HEK293 (cell line): Measurements from ENCODE around the gene CNNM1.

Experiments used
- CTCF ChIA-PET: fragments of 350-600 bp; formaldehyde crosslinking; extraction: SDS; loops from one replicate; lab custom pipeline; 2021; ENCODE audit warnings: antibody characterized with exemption; lab: Yijun Ruan, JAX
- POLR2A ChIA-PET: fragments of 300-600 bp; formaldehyde crosslinking; extraction: SDS; loops from one replicate; lab custom pipeline; 2020; ENCODE audit warnings: antibody characterized with exemption, inconsistent platforms; lab: Yijun Ruan, JAX
- H3K27ac ChIP-seq: fragments of 200-500 bp; sonication (Bioruptor generic); 2 replicates; pipeline ENCODE4 v1.5.1; 2014; ENCODE audit warnings: low read depth, low read length, control low read depth, inconsistent platforms; ENCODE audit errors: extremely low read depth
- H3K36me3 ChIP-seq, 2 experiments: fragments of 200-500 bp in 1 of 2; sonication (Bioruptor generic) in 1 of 2; 1 replicate in 1 of 2; 2 replicates in 1 of 2; pipeline ENCODE4 v1.5.1; 2014 to 2017; ENCODE audit warnings: inconsistent platforms in 2 of 2, low read length in 2 of 2; ENCODE audit not compliant: control insufficient read depth in 2 of 2, insufficient read depth in 1 of 2
- H3K4me1 ChIP-seq: fragments of 200-500 bp; sonication (Bioruptor generic); 2 replicates; pipeline ENCODE4 v1.5.1; 2014; ENCODE audit warnings: mild to moderate bottlenecking, low read length, inconsistent platforms; ENCODE audit not compliant: control insufficient read depth, insufficient read depth
- H3K4me3 ChIP-seq: 2 replicates; pipeline ENCODE4 v1.5.1; 2011; ENCODE audit warnings: low read depth, mild to moderate bottlenecking, control low read depth, low read length, moderate library complexity
- H3K9me3 ChIP-seq: fragments of 200-500 bp; sonication (Bioruptor generic); 2 replicates; pipeline ENCODE4 v1.5.1; 2014; ENCODE audit warnings: low read depth, low read length, inconsistent platforms; ENCODE audit not compliant: control insufficient read depth, insufficient read depth
- KLF17 ChIP-seq: fragments of 450-650 bp; formaldehyde crosslinking; IDR thresholded peaks from 2 replicates; pipeline ENCODE4 v1.5.1; 2016; ENCODE audit warnings: missing biosample characterization, missing genetic modification characterization
- OSR2 ChIP-seq: fragments of 450-650 bp; formaldehyde crosslinking; IDR thresholded peaks from 2 replicates; pipeline ENCODE4 v1.5.1; 2016; ENCODE audit warnings: missing biosample characterization, missing genetic modification characterization
- PRDM4 ChIP-seq: fragments of 450-650 bp; formaldehyde crosslinking; IDR thresholded peaks from 2 replicates; pipeline ENCODE4 v1.5.1; 2017; ENCODE audit warnings: missing biosample characterization, missing genetic modification characterization
- ZBTB10 ChIP-seq: fragments of 450-650 bp; formaldehyde crosslinking; IDR thresholded peaks from 2 replicates; pipeline ENCODE4 v1.5.1; 2016; ENCODE audit warnings: missing biosample characterization, missing genetic modification characterization
- ZBTB17 ChIP-seq: fragments of 450-650 bp; formaldehyde crosslinking; IDR thresholded peaks from 2 replicates; pipeline ENCODE4 v1.5.1; 2016; ENCODE audit warnings: missing biosample characterization, missing genetic modification characterization
- ZNF157 ChIP-seq: fragments of 450-650 bp; formaldehyde crosslinking; IDR thresholded peaks from 2 replicates; pipeline ENCODE4 v1.5.1; 2016; ENCODE audit warnings: missing biosample characterization, missing genetic modification characterization
- ZNF18 ChIP-seq: fragments of 450-650 bp; formaldehyde crosslinking; IDR thresholded peaks from 2 replicates; pipeline ENCODE4 v1.5.1; 2016; ENCODE audit warnings: missing biosample characterization, missing genetic modification characterization
- ZNF280D ChIP-seq: fragments of 450-650 bp; formaldehyde crosslinking; IDR thresholded peaks from 2 replicates; pipeline ENCODE4 v1.5.1; 2016; ENCODE audit warnings: missing biosample characterization, missing genetic modification characterization
- ZNF404 ChIP-seq: fragments of 450-650 bp; formaldehyde crosslinking; IDR thresholded peaks from 2 replicates; pipeline ENCODE4 v1.5.1; 2017; ENCODE audit warnings: missing biosample characterization, missing genetic modification characterization
- ZNF623 ChIP-seq: fragments of 450-650 bp; formaldehyde crosslinking; IDR thresholded peaks from 2 replicates; pipeline ENCODE4 v1.5.1; 2016; ENCODE audit warnings: missing biosample characterization, missing genetic modification characterization
- ZNF776 ChIP-seq: fragments of 450-650 bp; formaldehyde crosslinking; IDR thresholded peaks from 2 replicates; pipeline ENCODE4 v1.5.0; 2017; ENCODE audit warnings: missing biosample characterization, missing genetic modification characterization, borderline replicate concordance
- ZNF791 ChIP-seq: fragments of 450-650 bp; formaldehyde crosslinking; IDR thresholded peaks from 2 replicates; pipeline ENCODE4 v1.5.1; 2016; ENCODE audit warnings: missing biosample characterization, missing genetic modification characterization
- ZNF792 ChIP-seq: fragments of 450-650 bp; formaldehyde crosslinking; IDR thresholded peaks from 2 replicates; pipeline ENCODE4 v1.5.1; 2016; ENCODE audit warnings: missing biosample characterization, missing genetic modification characterization

The CNNM1 gene

GRCh38 chr10:99318475-99318874, 10.7 kb upstream of the CNNM1 start:
- ChIA-PET CTCF (interaction anchor here (0.8 kb wide), 1 partner anchor 30 kb away, joined by 3 read pairs; no protein-coding TSS in a partner anchor), POLR2A (no interaction called here)
- H3K36me3 ChIP-seq = no peaks in the 10 kb centered on the region
- TF ChIP-seq ZNF18 (tag by site-specific recombination) = no peak
- TF ChIP-seq ZNF404 (tag by site-specific recombination) = no peak
- TF ChIP-seq OSR2 (tag by site-specific recombination) = no peak
- TF ChIP-seq KLF17 = no peak
- H3K4me1 ChIP-seq = no peaks in the 10 kb centered on the region
- no peaks in the 10 kb centered on the region for H3K9me3 ChIP-seq
- H3K27ac ChIP-seq = no peak overlapping the region
- H3K4me3 ChIP-seq = no peak overlapping the region

GRCh38 chr10:99325281-99325680, 3.9 kb upstream of the CNNM1 start:
- Histone ChIP-seq H3K4me1 (peaks cover 3% of the 10 kb centered on the region; the same call in 1 of the 2 replicates), H3K9me3 (no peaks in the 10 kb centered on the region), H3K4me3 (no peak overlapping the region), H3K36me3 (no peaks in the 10 kb centered on the region), H3K27ac (no peak overlapping the region)
- TF ChIP-seq ZNF623 (no peak), ZBTB17 (tag by site-specific recombination) (peak; percentile 68), PRDM4 (tag by site-specific recombination) (0 out of 2 replicates have a peak, but pooled peaks have one; percentile 24)
- ChIA-PET POLR2A (no interaction called here), CTCF (interaction anchor here (0.6 kb wide), 1 partner anchor 103 kb away, joined by 7 read pairs; no protein-coding TSS in a partner anchor)

GRCh38 chr10:99326871-99327270, 2.3 kb upstream of the CNNM1 start:
- Histone ChIP-seq H3K36me3 (no peaks in the 10 kb centered on the region), H3K9me3 (no peaks in the 10 kb centered on the region), H3K4me1 (peaks cover 11% of the 10 kb centered on the region), H3K4me3 (no peak overlapping the region), H3K27ac (no peak overlapping the region)
- CTCF ChIA-PET = interaction anchor here (0.6 kb wide), 1 partner anchor 222 kb away, joined by 3 read pairs; no protein-coding TSS in a partner anchor
- POLR2A ChIA-PET = no interaction called here
- TF ChIP-seq ZNF791 (tag by site-specific recombination) = no peak

- Histone ChIP-seq H3K9me3 (no peaks in the 10 kb centered on the region), H3K4me3 (peak overlapping the region; percentile 39), H3K27ac (peak overlapping the region; percentile 90; the same call in 1 of the 2 replicates), H3K36me3 (no peaks in the 10 kb centered on the region), H3K4me1 (peaks cover 14% of the 10 kb centered on the region)
- CTCF ChIA-PET = interaction anchor here (0.6 kb wide), 1 partner anchor 1537 kb away, joined by 3 read pairs; no protein-coding TSS in a partner anchor
- POLR2A ChIA-PET = interaction anchor here (1.0 to 1.2 kb wide), 2 partner anchors 16 to 101 kb away, joined by 3 read pairs; partner anchors contain the start of gene GOT1
- TF ChIP-seq ZNF280D (tag by site-specific recombination) = no peak
- no peak for TF ChIP-seq ZNF792 (tag by site-specific recombination)
- no peak for TF ChIP-seq ZBTB10
- TF ChIP-seq ZNF776 (tag by site-specific recombination) = no peak
- TF ChIP-seq ZNF157 = no peak
These were observed 415 bp upstream of the CNNM1 start for GRCh38 chr10:99328579-99329303.
